Sigmoid colon (tissue), 7 donors: ENCODE results near the gene SLIT3. TPM values are rescaled to one million over a fixed set of nuclear protein-coding genes. Genes with fewer than 3 reads are reported as not detected.

ENCODE experiments used
- DNase-seq: peaks from one replicate; pipeline ENCODE4 v3.0.0-alpha.2; 2019
- H3K27ac ChIP-seq, 4 donors: fragments of 200-600 bp; sonication (generic); one replicate each; pipeline ENCODE4 v1.5.1; 2016 to 2019; ENCODE audit warnings: mild to moderate bottlenecking in 1 of 4
- H3K27me3 ChIP-seq, 3 donors: fragments of 200-600 bp; sonication (generic); one replicate each; pipeline ENCODE4 v1.5.1; 2019; ENCODE audit warnings: mild to moderate bottlenecking in 1 of 3
- H3K36me3 ChIP-seq, 4 donors: fragments of 200-600 bp; sonication (generic); one replicate each; pipeline ENCODE4 v1.5.1; 2016 to 2019
- H3K4me1 ChIP-seq, 4 donors: fragments of 200-600 bp; sonication (generic); one replicate each; pipeline ENCODE4 v1.5.1; 2017 to 2019
- H3K4me3 ChIP-seq, 4 donors: fragments of 200-600 bp; sonication (generic); one replicate each; pipeline ENCODE4 v1.5.1; 2017 to 2019; ENCODE audit warnings: mild to moderate bottlenecking in 2 of 4, moderate library complexity in 1 of 4
- H3K9me3 ChIP-seq, 4 donors: fragments of 200-600 bp in 3 of 4; sonication (generic) in 3 of 4; one replicate each; pipeline versions ENCODE4 v1.5.1 to v1.6.1; 2013 to 2019
- CTCF ChIP-seq, 4 experiments: fragments of 450-650 bp in 3 of 4; fragments of 200-600 bp in 1 of 4; IDR thresholded peaks; one replicate each; pipeline ENCODE4 v1.5.1; 2016 to 2019; ENCODE audit warnings: antibody characterized with exemption in 4 of 4, mild to moderate bottlenecking in 3 of 4, moderate library complexity in 2 of 4
- EP300 ChIP-seq, 4 donors: sonication (generic); formaldehyde crosslinking; IDR thresholded peaks; one replicate each; pipeline ENCODE4 v1.6.1; 2017; ENCODE audit warnings: antibody characterized with exemption in 4 of 4
- POLR2A ChIP-seq, 2 donors: fragments of 450-650 bp; IDR thresholded peaks; one replicate each; pipeline ENCODE4 v1.6.1; 2016; ENCODE audit warnings: antibody characterized with exemption in 2 of 2, mild to moderate bottlenecking in 2 of 2, moderate library complexity in 2 of 2
- POLR2AphosphoS5 ChIP-seq, 4 donors: sonication (generic); formaldehyde crosslinking; IDR thresholded peaks; one replicate each; pipeline ENCODE4 v1.6.1; 2017; ENCODE audit warnings: antibody characterized with exemption in 4 of 4
- WGBS, 2 donors: extraction: QIAGEN DNeasy Blood & Tissue Kit; methylation state at CpG; one replicate each; pipeline ENCODE4 v1.1.7; 2013; 5-methylcytosine and 5-hydroxymethylcytosine counted together
- intact Hi-C: fragments of 100-400 bp; cut with DNase I; formaldehyde crosslinking; loops from one replicate; pipeline ENCODE4 v1.15.1; 2023
- polyA plus RNA-seq, 3 donors: library from polyadenylated mRNA; stranded (reverse); fragments of 200-250 nt; gene quantifications; one replicate each; pipeline ENCODE4 v1.2.3, GENCODE V29; 2013
- total RNA-seq, 4 donors: library from RNA; depleted of rRNA; stranded (reverse); fragments of >200 nt; gene quantifications; one replicate each; pipeline ENCODE4 v1.1.0, GENCODE V29; 2016
- donor health status: healthy with polysubstance abuse.
- donor health status: Bipolar disorder and iron deficiency.
- donor health status: healthy.

SLIT3 gene
- total and polyA plus RNA-seq, 7 donors = 0.23 to 46.3 (median 30.0) TPM

GRCh38 chr5:168660691-168661090, 640.2 kb downstream of the SLIT3 start:
- intact Hi-C loops = no loop called here
- WGBS, 2 donors = 39 to 79% methylated on average over 4 of the region's 4 CpGs
- Histone ChIP-seq H3K4me3 (no peak overlapping the region), H3K9me3 (no peaks in the 10 kb centered on the region), H3K27me3 (no peaks in the 10 kb centered on the region), H3K27ac (no peak overlapping the region), H3K4me1 (no peaks in the 10 kb centered on the region), H3K36me3 (peaks cover 0 to 8% (median 0%) of the 10 kb centered on the region in 4 donors)
- TF ChIP-seq POLR2A (IDR thresholded peaks at IDR 0.05) = no peak
- no peak for TF ChIP-seq POLR2AphosphoS5 (IDR thresholded peaks at IDR 0.05)
- no peak for TF ChIP-seq EP300 (IDR thresholded peaks at IDR 0.05)
- TF ChIP-seq CTCF (IDR thresholded peaks at IDR 0.05) = no peak
- DNase-seq = no peak

- no peak overlapping the region for H3K4me3 ChIP-seq
- no peak overlapping the region for H3K27ac ChIP-seq
- H3K27me3 ChIP-seq = no peaks in the 10 kb centered on the region
- no peaks in the 10 kb centered on the region for H3K9me3 ChIP-seq
- intact Hi-C loops = no loop called here
- DNase-seq = no peak
- peaks cover 0 to 6% (median 0%) of the 10 kb centered on the region in 4 donors for H3K4me1 ChIP-seq
- 22 to 70% methylated on average over 5 of the region's 5 CpGs for WGBS, 2 donors
- no peaks in the 10 kb centered on the region for H3K36me3 ChIP-seq
- no peak for TF ChIP-seq CTCF (IDR thresholded peaks at IDR 0.05)
- no peak for TF ChIP-seq EP300 (IDR thresholded peaks at IDR 0.05)
These were observed 641.6 kb downstream of the SLIT3 start for GRCh38 chr5:168659286-168659847.

- Histone ChIP-seq H3K9me3 (no peaks in the 10 kb centered on the region), H3K27ac (no peak overlapping the region), H3K4me1 (peaks cover 0 to 9% (median 4%) of the 10 kb centered on the region in 4 donors), H3K36me3 (no peaks in the 10 kb centered on the region), H3K4me3 (no peak overlapping the region), H3K27me3 (no peaks in the 10 kb centered on the region)
- intact Hi-C loops = no loop called here
- no peak for DNase-seq
- no peak for TF ChIP-seq EP300 (IDR thresholded peaks at IDR 0.05)
- no peak for TF ChIP-seq POLR2A (IDR thresholded peaks at IDR 0.05)
- TF ChIP-seq CTCF (IDR thresholded peaks at IDR 0.05) = no peak
- no peak for TF ChIP-seq POLR2AphosphoS5 (IDR thresholded peaks at IDR 0.05)
- WGBS, 2 donors = 73 to 87% methylated on average over 2 of the region's 2 CpGs
These were observed 642.5 kb downstream of the SLIT3 start for GRCh38 chr5:168658394-168658793.

GRCh38 chr5:168656633-168657032, 644.3 kb downstream of the SLIT3 start:
- H3K36me3 ChIP-seq = no peaks in the 10 kb centered on the region
- 12 to 51% methylated on average over 3 of the region's 3 CpGs for WGBS, 2 donors
- DNase-seq = no peak
- intact Hi-C loops = no loop called here
- no peak overlapping the region for H3K27ac ChIP-seq
- H3K27me3 ChIP-seq = no peaks in the 10 kb centered on the region
- TF ChIP-seq POLR2A (IDR thresholded peaks at IDR 0.05) (no peak), CTCF (IDR thresholded peaks at IDR 0.05) (no peak), EP300 (IDR thresholded peaks at IDR 0.05) (no peak), POLR2AphosphoS5 (IDR thresholded peaks at IDR 0.05) (no peak)
- H3K4me1 ChIP-seq = peaks cover 0 to 9% (median 4%) of the 10 kb centered on the region in 4 donors
- no peak overlapping the region for H3K4me3 ChIP-seq
- H3K9me3 ChIP-seq = no peaks in the 10 kb centered on the region

GRCh38 chr5:168655316-168655715, 645.6 kb downstream of the SLIT3 start:
- no peaks in the 10 kb centered on the region for H3K36me3 ChIP-seq
- TF ChIP-seq CTCF (IDR thresholded peaks at IDR 0.05) = no peak
- TF ChIP-seq POLR2A (IDR thresholded peaks at IDR 0.05) = no peak
- TF ChIP-seq POLR2AphosphoS5 (IDR thresholded peaks at IDR 0.05) = no peak
- TF ChIP-seq EP300 (IDR thresholded peaks at IDR 0.05) = no peak
- no peaks in the 10 kb centered on the region for H3K27me3 ChIP-seq
- intact Hi-C loops = no loop called here
- peaks cover 0 to 9% (median 4%) of the 10 kb centered on the region in 4 donors for H3K4me1 ChIP-seq
- no peaks in the 10 kb centered on the region for H3K9me3 ChIP-seq
- H3K27ac ChIP-seq = no peak overlapping the region
- 93 to 94% methylated on average over 5 of the region's 5 CpGs for WGBS, 2 donors
- no peak overlapping the region for H3K4me3 ChIP-seq
- no peak for DNase-seq
